HG02943 (cell line): ENCODE data around the gene COL27A1.
"Not testable (repeated sequence)": the region's sequence is repeated elsewhere in the genome, so short reads cannot be mapped to it uniquely, and the experiment has no call there.

Experiments used
- ATAC-seq: cut with Tn5 transposase; IDR thresholded peaks from one replicate; pipeline ENCODE4 v1.9.1; 2021; ENCODE audit warnings: mild to moderate bottlenecking, low read depth, moderate library complexity; ENCODE audit not compliant: unreplicated experiment

Gene COL27A1

GRCh38 chr9:114327749-114328148, 172.4 kb downstream of the COL27A1 start:
- no peak for ATAC-seq

GRCh38 chr9:114328357-114328820, 173.1 kb downstream of the COL27A1 start:
- not testable (repeated sequence) for ATAC-seq

GRCh38 chr9:114328937-114329624, 173.7 kb downstream of the COL27A1 start:
- ATAC-seq = not testable (repeated sequence)

GRCh38 chr9:114329625-114330022, 174.3 kb downstream of the COL27A1 start, which contains the start of gene ORM2:
Gene ORM2, plus strand, starts transcription at chr9:114329869. Its CDS starts 36 bp downstream, at chr9:114329905.
- not testable (repeated sequence) for ATAC-seq

DNA sequence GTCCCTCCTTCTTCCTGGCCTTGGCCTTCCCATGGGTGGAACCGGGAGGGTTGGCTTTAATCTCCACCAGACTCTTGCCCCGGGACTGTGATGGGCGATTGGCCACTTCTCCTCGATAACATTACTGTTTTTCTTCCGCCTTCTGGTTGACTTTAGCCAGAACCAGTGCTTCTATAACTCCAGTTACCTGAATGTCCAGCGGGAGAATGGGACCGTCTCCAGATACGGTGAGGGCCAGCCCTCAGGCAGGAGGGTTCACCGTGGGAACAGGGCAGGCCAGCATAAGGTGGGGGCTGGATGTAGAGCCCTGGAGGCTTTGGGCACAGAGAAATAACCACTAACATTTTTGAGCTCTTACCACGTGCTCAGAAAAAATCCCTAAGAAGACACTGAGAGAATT, 175.3 kb downstream of the COL27A1 start:
- ATAC-seq = no peak

GRCh38 chr9:114331229-114332195, 176.2 kb downstream of the COL27A1 start:
- not testable (repeated sequence) for ATAC-seq

DNA sequence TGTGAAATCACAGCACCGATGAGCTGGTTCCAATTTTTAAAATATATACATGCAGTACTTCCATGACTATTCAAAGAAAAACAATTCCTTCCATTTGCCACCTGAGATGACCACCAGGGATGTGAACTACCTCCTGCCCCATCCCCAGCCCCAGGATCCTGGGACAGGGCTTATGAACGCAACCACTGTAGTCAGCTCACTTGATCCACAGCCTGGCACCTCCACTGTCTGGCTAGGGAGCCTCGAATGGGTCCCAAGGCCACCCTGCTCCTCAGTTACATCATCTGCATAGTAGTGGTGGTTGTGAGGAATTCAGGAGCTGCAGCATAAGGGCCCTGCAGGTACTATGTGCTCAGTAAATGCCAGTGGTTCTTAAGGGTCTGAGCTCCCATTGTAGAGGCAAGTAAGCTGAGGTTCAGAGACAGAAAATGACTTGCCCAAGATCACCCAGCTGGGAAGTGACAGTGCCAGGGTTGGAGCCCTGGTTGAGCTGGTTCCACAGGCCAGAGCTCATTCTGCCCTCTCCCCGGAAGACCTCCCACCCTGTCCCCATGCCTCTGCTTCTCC, 177.2 kb downstream of the COL27A1 start:
- ATAC-seq = not testable (repeated sequence)

GRCh38 chr9:114333718-114334117, 178.4 kb downstream of the COL27A1 start:
- ATAC-seq = not testable (repeated sequence)

- no peak for ATAC-seq
These were observed 179.2 kb downstream of the COL27A1 start for GRCh38 chr9:114334490-114334889.

DNA sequence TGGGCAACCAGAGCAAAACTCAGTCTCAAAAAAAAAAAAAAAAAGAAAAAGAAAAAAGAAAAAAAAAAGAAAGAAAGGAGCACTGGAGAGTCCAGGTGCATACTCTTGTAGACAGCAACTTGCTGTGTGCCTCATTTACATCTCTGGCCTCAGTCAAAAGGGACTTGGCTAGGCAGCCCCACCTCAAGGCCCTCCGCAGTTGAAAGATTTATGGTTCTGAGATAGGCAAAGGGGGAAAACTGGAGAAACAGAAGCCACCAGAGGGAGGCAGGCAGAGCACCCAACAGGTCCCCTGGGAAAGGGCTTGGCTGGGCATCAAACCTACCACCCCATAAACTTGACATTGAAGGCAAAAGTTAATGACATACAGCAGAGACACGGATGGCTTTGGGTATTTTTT, 180.4 kb downstream of the COL27A1 start:
- no peak for ATAC-seq

DNA sequence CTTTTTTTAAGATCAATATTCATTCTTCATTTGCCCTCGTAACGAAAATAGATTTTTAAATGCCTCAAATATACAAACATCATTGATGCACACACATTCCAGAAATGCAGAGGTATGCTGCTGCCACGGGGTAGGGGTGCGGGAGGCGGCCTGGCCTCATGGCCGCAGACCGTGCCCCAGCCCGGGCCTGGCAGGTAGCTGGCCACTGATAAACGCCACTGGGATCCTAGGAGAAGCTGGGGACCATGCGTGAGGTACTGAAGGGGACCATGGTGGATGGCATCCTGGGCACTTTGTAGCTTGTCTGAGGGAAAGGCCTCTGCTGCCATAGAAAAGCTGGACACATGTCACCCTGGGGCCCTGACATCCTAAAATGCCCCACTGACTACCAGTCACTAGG, 180.8 kb downstream of the COL27A1 start:
- no peak for ATAC-seq

GRCh38 chr9:114336699-114337395, 181.5 kb downstream of the COL27A1 start:
- no peak for ATAC-seq

GRCh38 chr9:114338187-114338586, 182.8 kb downstream of the COL27A1 start:
- ATAC-seq = no peak

- peak; percentile 67 for ATAC-seq
These were observed 184.0 kb downstream of the COL27A1 start for GRCh38 chr9:114339130-114339908.

DNA sequence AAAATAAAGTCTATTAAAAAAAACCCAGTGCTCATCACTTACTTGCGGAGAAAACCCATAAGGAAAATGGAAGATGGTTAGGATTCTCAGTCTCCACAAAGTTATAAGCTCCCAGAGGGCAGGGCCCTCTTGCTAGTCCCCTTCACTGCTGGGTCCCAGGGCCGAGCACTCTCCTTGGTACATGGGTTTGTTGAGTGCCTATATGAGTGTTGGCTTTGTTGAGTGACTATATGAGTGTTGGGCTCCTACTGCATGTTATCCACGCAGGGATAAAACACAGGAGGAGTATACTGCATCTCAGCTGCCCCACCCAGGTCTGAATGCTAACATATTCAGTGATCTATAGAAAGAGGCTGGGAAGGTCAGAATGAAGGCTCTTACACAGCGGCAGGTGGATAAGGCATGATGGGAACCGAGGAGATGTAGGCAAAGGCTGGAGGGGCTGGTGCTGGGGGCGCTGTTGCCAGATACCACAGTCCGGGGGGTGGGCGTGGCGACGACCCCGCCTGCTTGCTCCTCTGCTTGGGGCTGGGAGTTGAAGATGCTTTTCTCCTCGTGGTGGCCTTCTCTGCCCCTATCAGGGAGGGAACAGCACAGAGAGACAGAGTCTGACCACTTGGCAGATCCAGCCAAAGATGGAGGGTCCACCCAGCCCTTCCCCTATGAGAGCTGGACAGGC, 186.0 kb downstream of the COL27A1 start:
- ATAC-seq = no peak

GRCh38 chr9:114341991-114342390, 186.7 kb downstream of the COL27A1 start:
- ATAC-seq = no peak

- no peak for ATAC-seq
These were observed 187.6 kb downstream of the COL27A1 start for GRCh38 chr9:114342755-114343440.

DNA sequence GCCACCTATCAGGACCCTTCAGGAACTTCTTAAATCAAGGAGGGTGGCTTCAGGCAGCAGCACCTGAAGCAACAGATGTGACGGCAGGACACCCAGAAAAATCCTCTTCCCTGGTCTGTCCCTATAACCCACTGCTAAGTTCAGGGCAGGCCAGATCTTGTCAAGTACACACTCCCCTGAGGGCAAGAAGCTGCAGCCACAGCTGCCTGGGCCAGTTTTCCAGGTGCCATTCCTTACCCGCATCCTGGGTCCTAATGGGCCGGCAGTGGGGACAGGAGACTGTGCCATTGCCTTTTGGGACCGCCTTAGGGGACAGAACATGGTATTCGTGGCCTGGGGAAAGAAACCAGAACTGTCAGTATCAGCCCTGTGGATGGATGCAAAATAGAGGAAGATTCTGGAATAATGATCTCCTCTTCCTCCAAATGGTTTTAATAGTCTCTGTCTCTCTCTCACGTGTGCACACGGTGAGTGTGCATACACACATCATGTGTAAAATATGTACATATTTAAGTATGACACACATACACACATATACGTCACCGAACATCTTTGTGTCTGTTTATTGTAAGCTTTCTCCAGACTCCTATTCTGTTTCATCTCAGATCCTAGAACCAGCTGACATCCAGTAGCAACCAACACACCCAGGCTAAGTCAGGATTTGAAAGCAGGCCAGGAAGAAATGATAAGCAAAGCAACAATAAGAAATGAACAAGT, 188.3 kb downstream of the COL27A1 start:
- no peak for ATAC-seq
